Smooth muscle cell (in vitro differentiated cells): ENCODE results near the gene CEP85. TPM values are rescaled to one million over a fixed set of nuclear protein-coding genes. Genes with fewer than 3 reads are reported as not detected.

Experiments used
- DNase-seq: peaks from one replicate; lab custom pipeline; 2025; ENCODE audit not compliant: unreplicated experiment; lab: John Stamatoyannopoulos, UW
- H2AFZ ChIP-seq: fragments of 200-600 bp; sonication (generic); 2 replicates; pipeline ENCODE4 v1.6.0; 2016; ENCODE audit warnings: antibody characterized with exemption, low read depth, mild to moderate bottlenecking
- H3F3A ChIP-seq: fragments of 200-600 bp; sonication (generic); 2 replicates; pipeline ENCODE4 v1.6.0; 2017; ENCODE audit warnings: antibody characterized with exemption, low read depth
- H3K27ac ChIP-seq: fragments of 200-600 bp; sonication (generic); 2 replicates; pipeline ENCODE4 v1.5.1; 2016; ENCODE audit warnings: low read depth, mild to moderate bottlenecking
- H3K27me3 ChIP-seq: fragments of 200-600 bp; sonication (generic); 2 replicates; pipeline ENCODE4 v1.6.1; 2016; ENCODE audit warnings: low read depth, mild to moderate bottlenecking
- H3K36me3 ChIP-seq: fragments of 200-600 bp; sonication (generic); 2 replicates; pipeline ENCODE4 v1.5.1; 2016; ENCODE audit warnings: low read depth
- H3K4me1 ChIP-seq: fragments of 200-600 bp; sonication (generic); 2 replicates; pipeline ENCODE4 v1.5.1; 2016; ENCODE audit warnings: low read depth
- H3K4me2 ChIP-seq: fragments of 200-600 bp; sonication (generic); 2 replicates; pipeline ENCODE4 v1.6.0; 2016; ENCODE audit warnings: mild to moderate bottlenecking
- H3K4me3 ChIP-seq: fragments of 200-600 bp; sonication (generic); 2 replicates; pipeline ENCODE4 v1.5.1; 2016; ENCODE audit warnings: mild to moderate bottlenecking
- H3K79me2 ChIP-seq: fragments of 200-600 bp; sonication (generic); 2 replicates; pipeline ENCODE4 v1.6.0; 2016; ENCODE audit warnings: low read depth, mild to moderate bottlenecking
- H3K9ac ChIP-seq: fragments of 200-600 bp; sonication (generic); 2 replicates; pipeline ENCODE4 v1.6.0; 2016; ENCODE audit warnings: low read depth
- H3K9me3 ChIP-seq: fragments of 200-600 bp; sonication (generic); replicated peaks from 2 replicates; pipeline ENCODE4 v1.5.1; 2016; ENCODE audit warnings: low read depth
- H4K20me1 ChIP-seq: fragments of 200-600 bp; sonication (generic); 2 replicates; pipeline ENCODE4 v1.6.0; 2016; ENCODE audit warnings: low read depth
- WGBS: methylation state at CpG from one replicate; pipeline ENCODE4 v1.1.7; 2016; ENCODE audit warnings: low lambda C conversion rate; 5-methylcytosine and 5-hydroxymethylcytosine counted together
- polyA plus RNA-seq: library from polyadenylated mRNA; unstranded; fragments of >200 nt; fragmentation: Nextera tagmentation; extraction: Ambion mirVana; gene quantifications from 2 replicates; pipeline ENCODE4 v1.2.1, GENCODE V29; 2016
- total RNA-seq: library from RNA; depleted of rRNA; stranded (reverse); fragments of >200 nt; gene quantifications from 2 replicates; pipeline ENCODE4 v1.2.3, GENCODE V29; 2014
- TF ChIP-seq, protein P1 (sequence below): fragments of 200-600 bp; sonication (generic); IDR thresholded peaks from 2 replicates; pipeline ENCODE4 v1.5.1; 2017; ENCODE audit warnings: borderline replicate concordance, mild to moderate bottlenecking, antibody characterized with exemption; ENCODE audit not compliant: insufficient read depth, poor library complexity, severe bottlenecking

CEP85 gene
- total and polyA plus RNA-seq, 2 experiments from 2014 or later, result 6.0 to 8.0 TPM

DNA sequence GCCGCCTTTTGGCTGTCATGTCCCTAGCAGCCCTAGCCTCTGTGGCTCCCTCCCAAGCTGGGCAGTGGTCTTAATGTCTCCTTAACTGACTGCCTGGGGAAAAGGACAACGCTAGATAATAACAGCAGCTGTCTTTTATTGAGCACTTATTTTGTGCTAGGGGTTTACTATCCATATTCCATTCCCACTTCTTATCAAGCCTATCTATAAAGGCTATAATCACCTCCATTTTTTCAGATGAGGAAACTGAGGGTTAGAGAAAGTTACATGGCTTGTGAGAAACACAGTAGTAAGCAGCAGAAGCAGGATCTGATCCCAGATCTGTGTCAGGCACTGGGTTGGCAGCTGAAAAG, 52.0 kb downstream of the CEP85 start:
- no peak overlapping the region for H3K4me2 ChIP-seq
- no peaks in the 10 kb centered on the region for H3K9me3 ChIP-seq
- peaks cover 27% of the 10 kb centered on the region for H3K4me1 ChIP-seq
- H3K79me2 ChIP-seq, result no peaks in the 10 kb centered on the region
- no peak overlapping the region for H3K4me3 ChIP-seq
- peaks cover 12% of the 10 kb centered on the region for H3F3A ChIP-seq
- no peak overlapping the region for H2AFZ ChIP-seq
- H3K27ac ChIP-seq, result no peak overlapping the region
- TF ChIP-seq, protein P1, sequence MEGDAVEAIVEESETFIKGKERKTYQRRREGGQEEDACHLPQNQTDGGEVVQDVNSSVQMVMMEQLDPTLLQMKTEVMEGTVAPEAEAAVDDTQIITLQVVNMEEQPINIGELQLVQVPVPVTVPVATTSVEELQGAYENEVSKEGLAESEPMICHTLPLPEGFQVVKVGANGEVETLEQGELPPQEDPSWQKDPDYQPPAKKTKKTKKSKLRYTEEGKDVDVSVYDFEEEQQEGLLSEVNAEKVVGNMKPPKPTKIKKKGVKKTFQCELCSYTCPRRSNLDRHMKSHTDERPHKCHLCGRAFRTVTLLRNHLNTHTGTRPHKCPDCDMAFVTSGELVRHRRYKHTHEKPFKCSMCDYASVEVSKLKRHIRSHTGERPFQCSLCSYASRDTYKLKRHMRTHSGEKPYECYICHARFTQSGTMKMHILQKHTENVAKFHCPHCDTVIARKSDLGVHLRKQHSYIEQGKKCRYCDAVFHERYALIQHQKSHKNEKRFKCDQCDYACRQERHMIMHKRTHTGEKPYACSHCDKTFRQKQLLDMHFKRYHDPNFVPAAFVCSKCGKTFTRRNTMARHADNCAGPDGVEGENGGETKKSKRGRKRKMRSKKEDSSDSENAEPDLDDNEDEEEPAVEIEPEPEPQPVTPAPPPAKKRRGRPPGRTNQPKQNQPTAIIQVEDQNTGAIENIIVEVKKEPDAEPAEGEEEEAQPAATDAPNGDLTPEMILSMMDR, result no peak
- no peaks in the 10 kb centered on the region for H3K27me3 ChIP-seq
- H3K9ac ChIP-seq, result no peak overlapping the region
- peaks cover 31% of the 10 kb centered on the region for H4K20me1 ChIP-seq
- no peak for DNase-seq
- WGBS, result 60% methylated on average over 2 of the region's 2 CpGs
- no peaks in the 10 kb centered on the region for H3K36me3 ChIP-seq

DNA sequence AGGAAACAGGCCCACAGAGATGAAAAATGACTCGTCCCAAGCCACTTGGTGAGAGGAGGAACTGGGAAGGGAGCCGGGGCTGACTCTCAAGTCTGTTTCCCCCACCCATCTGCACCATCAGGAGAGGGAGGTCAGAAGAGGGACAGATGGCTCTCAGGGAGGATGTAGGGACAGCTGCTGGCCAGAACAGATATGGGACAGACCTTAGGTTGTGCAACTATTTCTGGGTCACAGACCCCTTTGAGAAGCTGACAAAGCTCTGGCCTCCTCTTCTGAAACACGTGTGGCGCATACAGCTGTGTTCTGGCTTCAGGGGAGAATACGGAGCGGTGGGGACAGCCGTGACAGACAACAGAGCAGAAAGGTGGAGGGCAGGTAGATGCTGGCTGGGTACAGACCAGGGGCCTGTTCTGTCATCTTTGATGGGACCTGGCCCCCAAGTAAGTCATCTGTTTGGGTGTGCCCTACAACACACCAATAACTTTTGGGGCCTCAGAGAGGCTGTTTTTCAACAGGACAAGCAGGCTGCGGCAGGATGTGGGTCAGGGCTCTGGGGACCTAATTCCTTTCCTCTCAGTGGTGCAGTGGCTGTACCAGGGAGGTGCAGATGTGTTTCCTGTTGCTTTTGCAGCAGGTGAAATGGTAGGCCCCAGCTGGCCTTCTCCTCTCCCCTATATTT, 53.2 kb downstream of the CEP85 start:
- Histone ChIP-seq H3K9me3 (no peaks in the 10 kb centered on the region), H3K79me2 (no peaks in the 10 kb centered on the region), H4K20me1 (peaks cover 20% of the 10 kb centered on the region), H3F3A (peaks cover 12% of the 10 kb centered on the region), H3K36me3 (no peaks in the 10 kb centered on the region), H3K4me1 (peaks cover 20% of the 10 kb centered on the region), H3K4me2 (no peak overlapping the region), H3K27ac (no peak overlapping the region), H3K27me3 (no peaks in the 10 kb centered on the region), H3K9ac (no peak overlapping the region), H3K4me3 (no peak overlapping the region), H2AFZ (no peak overlapping the region)
- 82% methylated on average over 8 of the region's 8 CpGs for WGBS
- DNase-seq, result no peak
- TF ChIP-seq, protein P1, result no peak

DNA sequence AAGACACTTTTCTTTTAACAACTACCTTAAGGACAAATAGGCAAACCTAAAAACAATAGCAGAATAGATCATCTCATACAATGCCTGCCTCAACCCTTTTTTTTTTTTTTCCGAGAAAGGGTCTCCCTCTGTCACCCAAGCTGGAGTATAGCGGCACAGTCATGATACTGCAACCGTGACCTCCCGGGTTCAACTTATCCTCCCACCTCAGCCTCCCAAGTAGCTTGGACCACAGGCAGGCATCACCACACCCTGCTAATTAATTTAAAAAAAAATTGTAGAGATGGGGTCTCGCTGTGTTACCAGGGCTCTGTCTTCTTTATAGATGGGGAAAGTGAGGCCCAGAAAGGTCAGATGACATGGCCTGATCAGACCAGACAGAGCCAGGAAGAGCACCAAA, 53.8 kb downstream of the CEP85 start:
- H4K20me1 ChIP-seq, result peaks cover 15% of the 10 kb centered on the region
- no peaks in the 10 kb centered on the region for H3K79me2 ChIP-seq
- WGBS, result 97% methylated on average over 5 of the region's 5 CpGs
- H3K4me3 ChIP-seq, result no peak overlapping the region
- H3K27me3 ChIP-seq, result no peaks in the 10 kb centered on the region
- no peak overlapping the region for H2AFZ ChIP-seq
- no peaks in the 10 kb centered on the region for H3K9me3 ChIP-seq
- no peak overlapping the region for H3K27ac ChIP-seq
- H3K36me3 ChIP-seq, result no peaks in the 10 kb centered on the region
- H3K9ac ChIP-seq, result no peak overlapping the region
- H3K4me2 ChIP-seq, result no peak overlapping the region
- no peak for DNase-seq
- peaks cover 11% of the 10 kb centered on the region for H3F3A ChIP-seq
- TF ChIP-seq, protein P1, result no peak
- H3K4me1 ChIP-seq, result peaks cover 14% of the 10 kb centered on the region
